Mucosa of gallbladder (tissue), 1 donor: ENCODE results near the gene PFKFB3. TPM values are rescaled to one million over a fixed set of nuclear protein-coding genes. Genes with fewer than 3 reads are reported as not detected.
"Not testable (repeated sequence)": the region's sequence is repeated elsewhere in the genome, so short reads cannot be mapped to it uniquely, and the experiment has no call there.

Source experiments
- DNase-seq: peaks from one replicate; pipeline ENCODE4 v3.0.0-alpha.2; 2020; ENCODE audit warnings: low spot score
- total RNA-seq: library from RNA; stranded (reverse); gene quantifications from one replicate; pipeline ENCODE4 v1.2.1, GENCODE V29; 2021
- donor health status: DM: no; HTN: no; CAD: no.

PFKFB3 gene
- 100 TPM for total RNA-seq

- DNase-seq = peak; percentile 96
Observed at GRCh38 chr10:6202684-6203330, at the start of gene PFKFB3. Gene PFKFB3 (plus strand): TSS chr10:6202932. CDS start chr10:6203261, 329 bp downstream.

- no peak for DNase-seq
Observed at GRCh38 chr10:6153845-6154244, 48.9 kb upstream of the PFKFB3 start.

- no peak for DNase-seq
Observed at GRCh38 chr10:6154566-6154965, 48.2 kb upstream of the PFKFB3 start.

- DNase-seq = no peak
Observed at GRCh38 chr10:6158276-6158675, 44.5 kb upstream of the PFKFB3 start.

- DNase-seq = no peak
Observed at GRCh38 chr10:6161921-6162320, 40.8 kb upstream of the PFKFB3 start.

GRCh38 chr10:6162589-6163356, 40.0 kb upstream of the PFKFB3 start:
- DNase-seq = no peak

GRCh38 chr10:6163364-6164270, 39.1 kb upstream of the PFKFB3 start:
- peak; percentile 90 for DNase-seq

- DNase-seq = no peak
Observed at GRCh38 chr10:6164271-6165095, 38.2 kb upstream of the PFKFB3 start.

GRCh38 chr10:6165221-6165725, 37.5 kb upstream of the PFKFB3 start:
- DNase-seq = no peak

GRCh38 chr10:6165933-6166332, 36.8 kb upstream of the PFKFB3 start:
- DNase-seq = not testable (repeated sequence)

GRCh38 chr10:6167456-6167855, 35.3 kb upstream of the PFKFB3 start:
- DNase-seq = no peak

- no peak for DNase-seq
Observed at GRCh38 chr10:6168084-6168483, 34.6 kb upstream of the PFKFB3 start.

- no peak for DNase-seq
Observed at GRCh38 chr10:6170638-6171037, 32.1 kb upstream of the PFKFB3 start.

- peak; percentile 51 for DNase-seq
Observed at GRCh38 chr10:6171881-6172695, 30.6 kb upstream of the PFKFB3 start.

GRCh38 chr10:6173203-6173602, 29.5 kb upstream of the PFKFB3 start:
- no peak for DNase-seq

GRCh38 chr10:6174201-6174874, 28.4 kb upstream of the PFKFB3 start:
- DNase-seq = no peak

- DNase-seq = no peak
Observed at GRCh38 chr10:6175329-6176055, 27.2 kb upstream of the PFKFB3 start.

- no peak for DNase-seq
Observed at GRCh38 chr10:6176691-6177231, 26.0 kb upstream of the PFKFB3 start.

GRCh38 chr10:6177880-6178281, 24.9 kb upstream of the PFKFB3 start:
- DNase-seq = no peak
